Measurements from ENCODE around the gene MSL3B.

Gene MSL3B

DNA sequence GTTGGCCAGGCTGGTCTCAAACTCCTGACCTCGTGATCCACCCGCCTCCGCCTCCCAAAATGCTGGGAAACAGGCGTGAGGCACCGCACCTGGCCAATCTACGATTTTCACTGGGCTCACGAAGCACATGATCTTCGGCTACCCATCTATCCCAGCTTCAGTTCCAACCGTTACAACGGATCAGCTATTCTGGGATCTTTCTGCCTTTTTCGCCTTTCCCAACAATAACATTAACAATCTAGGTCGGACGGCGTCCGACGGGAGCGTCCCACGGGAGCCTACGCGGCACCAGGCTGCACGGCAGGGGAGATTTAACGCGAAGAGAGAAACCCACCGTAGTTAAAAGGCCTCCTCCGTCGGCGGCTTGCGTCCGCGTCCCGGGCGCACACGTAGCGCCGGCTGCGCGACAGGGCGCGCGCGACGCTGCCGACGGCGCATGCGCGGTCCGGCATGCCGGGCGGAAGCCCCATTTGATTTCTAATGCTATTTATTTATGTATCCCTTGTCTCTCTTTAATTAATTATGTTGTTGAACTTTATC, at the start of gene MSL3B:
MSL3B (minus strand) TSS at position 394 of the 540 bp plus-strand sequence.
- DNase-seq (ENCODE audit: extremely low read depth, low read depth) = peak; percentile 3
- H3K4me3 ChIP-seq (replicated peaks; ENCODE audit: low read depth, low read length) = peak within 1 kb of the TSS; percentile 48
- TF ChIP-seq, protein P1, sequence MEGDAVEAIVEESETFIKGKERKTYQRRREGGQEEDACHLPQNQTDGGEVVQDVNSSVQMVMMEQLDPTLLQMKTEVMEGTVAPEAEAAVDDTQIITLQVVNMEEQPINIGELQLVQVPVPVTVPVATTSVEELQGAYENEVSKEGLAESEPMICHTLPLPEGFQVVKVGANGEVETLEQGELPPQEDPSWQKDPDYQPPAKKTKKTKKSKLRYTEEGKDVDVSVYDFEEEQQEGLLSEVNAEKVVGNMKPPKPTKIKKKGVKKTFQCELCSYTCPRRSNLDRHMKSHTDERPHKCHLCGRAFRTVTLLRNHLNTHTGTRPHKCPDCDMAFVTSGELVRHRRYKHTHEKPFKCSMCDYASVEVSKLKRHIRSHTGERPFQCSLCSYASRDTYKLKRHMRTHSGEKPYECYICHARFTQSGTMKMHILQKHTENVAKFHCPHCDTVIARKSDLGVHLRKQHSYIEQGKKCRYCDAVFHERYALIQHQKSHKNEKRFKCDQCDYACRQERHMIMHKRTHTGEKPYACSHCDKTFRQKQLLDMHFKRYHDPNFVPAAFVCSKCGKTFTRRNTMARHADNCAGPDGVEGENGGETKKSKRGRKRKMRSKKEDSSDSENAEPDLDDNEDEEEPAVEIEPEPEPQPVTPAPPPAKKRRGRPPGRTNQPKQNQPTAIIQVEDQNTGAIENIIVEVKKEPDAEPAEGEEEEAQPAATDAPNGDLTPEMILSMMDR (IDR thresholded peaks at IDR 0.05; ENCODE audit: low read depth, low read length, missing control alignments) = no peak

DNA sequence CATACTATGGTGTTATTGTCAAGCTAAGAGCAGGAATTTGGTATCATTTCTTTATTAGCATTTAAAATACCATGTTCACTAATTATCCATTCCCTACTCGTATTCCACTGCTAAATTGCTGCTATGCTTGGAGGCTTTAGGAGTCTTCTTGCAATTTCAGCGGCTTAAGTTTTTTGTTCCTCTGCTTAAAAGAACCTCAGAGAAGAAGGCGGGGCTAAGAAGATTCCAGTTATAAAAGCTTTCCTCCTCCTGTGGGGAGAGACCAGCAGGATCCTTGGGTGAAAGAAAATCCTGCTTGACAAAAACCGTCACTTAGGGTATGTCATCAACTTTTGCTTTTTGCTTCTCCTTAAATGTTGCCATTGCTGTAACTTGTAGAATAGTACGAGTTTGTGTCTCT, 48.9 kb upstream of the MSL3B start, which contains the start of gene TRPM8:
TRPM8 (plus strand) TSS at position 258 of the 400 bp plus-strand sequence. CDS start 9,165 bp downstream, outside the sequence.
- TF ChIP-seq, protein P1 (IDR thresholded peaks at IDR 0.05; ENCODE audit: low read depth, low read length, missing control alignments) = no peak
- no peak within 1 kb of the TSS for H3K4me3 ChIP-seq (replicated peaks; ENCODE audit: low read depth, low read length)
- no peak for DNase-seq (ENCODE audit: extremely low read depth, low read depth)

DNA sequence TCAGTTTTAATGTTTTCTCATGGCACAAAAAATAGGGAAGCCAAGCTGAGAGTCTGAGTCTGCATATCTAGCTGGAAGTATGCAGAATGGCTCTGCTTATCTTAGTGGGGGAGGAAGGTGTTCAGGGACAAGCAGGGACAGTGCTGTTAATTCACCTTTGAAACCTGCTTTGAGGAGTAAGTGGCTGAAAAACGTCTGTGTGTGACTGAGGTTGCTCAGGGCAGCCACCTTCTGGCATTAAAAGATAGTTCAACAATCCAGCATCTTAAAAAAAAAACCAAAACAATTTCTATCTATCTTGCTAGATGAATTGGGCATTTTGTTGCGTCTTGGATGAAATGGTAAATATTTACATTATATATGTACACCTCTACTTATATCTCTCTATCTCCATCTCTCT, 46.9 kb upstream of the MSL3B start:
- TF ChIP-seq, protein P1 (IDR thresholded peaks at IDR 0.05; ENCODE audit: low read depth, low read length, missing control alignments) = no peak
- H3K4me3 ChIP-seq (replicated peaks; ENCODE audit: low read depth, low read length) = no peak overlapping the region
- no peak for DNase-seq (ENCODE audit: extremely low read depth, low read depth)

DNA sequence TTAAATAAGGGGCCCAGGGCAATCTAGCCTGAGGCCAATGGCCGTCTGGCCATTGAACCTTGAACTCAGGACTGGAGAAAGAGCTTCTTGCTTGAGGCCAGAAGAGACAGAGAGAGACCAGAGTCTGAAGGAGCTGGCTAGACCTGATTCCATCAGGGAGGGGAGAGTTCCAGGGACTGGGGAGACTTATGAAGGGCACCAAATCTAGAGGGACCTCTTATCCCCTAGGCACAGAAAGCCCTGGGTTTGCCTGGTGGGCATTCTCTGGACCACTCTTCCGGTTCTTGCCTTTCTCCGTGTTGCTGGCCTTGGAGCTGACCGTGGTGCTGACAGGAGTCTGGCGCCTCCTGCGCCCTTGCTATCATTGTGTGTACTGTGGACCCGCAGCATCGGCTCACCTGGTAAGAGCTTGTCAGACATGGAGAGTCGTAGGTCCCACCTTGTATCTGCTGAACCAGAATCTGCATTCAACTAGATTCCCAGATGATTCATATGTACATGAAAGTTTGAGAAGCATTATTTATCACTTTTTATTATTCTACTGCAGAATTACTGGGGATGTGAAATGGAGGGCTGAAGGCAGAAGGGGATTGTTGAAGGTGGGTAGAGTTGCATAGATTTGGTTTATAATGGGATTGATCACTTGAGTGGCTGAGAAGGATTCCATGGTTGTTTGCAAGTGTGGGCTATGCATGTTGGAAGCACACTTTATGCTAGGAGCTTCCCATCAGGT, 44.7 kb upstream of the MSL3B start:
- no peak for DNase-seq (ENCODE audit: extremely low read depth, low read depth)
- TF ChIP-seq, protein P1 (IDR thresholded peaks at IDR 0.05; ENCODE audit: low read depth, low read length, missing control alignments) = no peak
- H3K4me3 ChIP-seq (replicated peaks; ENCODE audit: low read depth, low read length) = no peak overlapping the region

DNA sequence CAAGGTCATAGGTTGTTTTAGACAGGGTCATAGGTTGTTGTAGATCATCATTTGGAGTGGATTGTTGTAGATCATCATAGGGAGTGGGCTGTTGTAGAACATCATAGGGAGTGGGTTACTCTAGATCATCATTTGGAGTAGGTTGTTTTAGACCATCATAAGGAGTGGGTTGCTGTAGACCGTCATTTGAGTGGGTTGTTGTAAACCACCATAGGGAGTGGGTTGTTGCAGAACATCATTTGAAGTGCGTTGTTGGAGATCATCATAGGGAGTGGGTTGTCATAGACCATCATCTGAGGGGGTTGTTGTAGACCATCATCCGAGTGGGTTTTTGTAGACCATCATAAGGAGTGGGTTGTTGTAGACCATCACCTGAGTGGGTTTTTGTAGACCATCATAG, 39.4 kb upstream of the MSL3B start:
- TF ChIP-seq, protein P1 (IDR thresholded peaks at IDR 0.05; ENCODE audit: low read depth, low read length, missing control alignments) = no peak
- DNase-seq (ENCODE audit: extremely low read depth, low read depth) = no peak

DNA sequence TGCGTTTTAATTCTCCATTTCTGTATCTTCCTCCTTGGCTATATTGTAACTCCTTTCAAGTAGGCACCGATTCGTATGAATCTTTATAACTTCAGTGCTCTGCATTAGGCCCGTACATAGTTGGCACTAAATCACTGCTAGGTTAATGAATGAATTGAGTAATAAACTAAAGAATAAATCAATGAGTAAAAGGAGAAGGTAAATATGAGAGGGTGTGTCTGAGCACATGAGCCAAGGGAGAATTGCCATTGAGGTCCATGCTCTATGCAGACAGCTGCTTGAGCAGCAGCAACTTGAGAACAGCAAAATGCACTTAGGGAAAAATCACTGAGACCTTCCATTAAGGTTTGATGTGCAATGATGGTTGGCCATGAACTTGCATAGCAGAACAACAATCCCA, 37.8 kb upstream of the MSL3B start:
- TF ChIP-seq, protein P1 (IDR thresholded peaks at IDR 0.05; ENCODE audit: low read depth, low read length, missing control alignments) = no peak
- DNase-seq (ENCODE audit: extremely low read depth, low read depth) = no peak
- no peak overlapping the region for H3K4me3 ChIP-seq (replicated peaks; ENCODE audit: low read depth, low read length)

More for the DNA sequence above, 39.4 kb upstream of the MSL3B start:
- H3K4me3 ChIP-seq (replicated peaks; ENCODE audit: low read depth, low read length) = no peak overlapping the region

All from HFF-Myc (cell line).